T-helper 22 cell (primary cell): Measurements from ENCODE around the gene LRRC39.
"Not testable (repeated sequence)": the region's sequence is repeated elsewhere in the genome, so short reads cannot be mapped to it uniquely, and the experiment has no call there.

ENCODE experiments used
- DNase-seq: peaks from one replicate; pipeline ENCODE4 v3.0.0-alpha.2; 2020; ENCODE audit warnings: low read depth

LRRC39 gene

GRCh38 chr1:100178091-100178490, at the start of gene LRRC39:
TSS of gene LRRC39 (minus strand) at chr1:100178256. CDS start at chr1:100168516, 9,740 bp downstream.
- no peak for DNase-seq

- no peak for DNase-seq
Measured at GRCh38 chr1:100222428-100222827, 44.4 kb upstream of the LRRC39 start.

- no peak for DNase-seq
Measured at GRCh38 chr1:100219883-100220282, 41.8 kb upstream of the LRRC39 start.

GRCh38 chr1:100219457-100219856, 41.4 kb upstream of the LRRC39 start:
- DNase-seq: no peak

GRCh38 chr1:100217834-100218233, 39.8 kb upstream of the LRRC39 start:
- no peak for DNase-seq

- no peak for DNase-seq
Measured at GRCh38 chr1:100215101-100215500, 37.0 kb upstream of the LRRC39 start.

- no peak for DNase-seq
Measured at GRCh38 chr1:100213141-100213540, 35.1 kb upstream of the LRRC39 start.

- no peak for DNase-seq
Measured at GRCh38 chr1:100206301-100206700, 28.2 kb upstream of the LRRC39 start.

- DNase-seq: not testable (repeated sequence)
Measured at GRCh38 chr1:100205593-100205992, 27.5 kb upstream of the LRRC39 start.

- not testable (repeated sequence) for DNase-seq
Measured at GRCh38 chr1:100205103-100205502, 27.0 kb upstream of the LRRC39 start.

- not testable (repeated sequence) for DNase-seq
Measured at GRCh38 chr1:100202703-100203102, 24.6 kb upstream of the LRRC39 start.

GRCh38 chr1:100200060-100200459, 22.0 kb upstream of the LRRC39 start:
- not testable (repeated sequence) for DNase-seq

GRCh38 chr1:100198596-100198995, 20.5 kb upstream of the LRRC39 start:
- DNase-seq: no peak

- no peak for DNase-seq
Measured at GRCh38 chr1:100188617-100189016, 10.6 kb upstream of the LRRC39 start.

- DNase-seq: no peak
Measured at GRCh38 chr1:100187912-100188311, 9.9 kb upstream of the LRRC39 start.

- no peak for DNase-seq
Measured at GRCh38 chr1:100184536-100184935, 6.5 kb upstream of the LRRC39 start.

- no peak for DNase-seq
Measured at GRCh38 chr1:100183370-100183769, 5.3 kb upstream of the LRRC39 start.

GRCh38 chr1:100177295-100178041, 588 bp downstream of the LRRC39 start:
- DNase-seq: no peak

GRCh38 chr1:100168051-100168450, 10.0 kb downstream of the LRRC39 start:
- no peak for DNase-seq

GRCh38 chr1:100164702-100165101, 13.4 kb downstream of the LRRC39 start:
- DNase-seq: no peak

GRCh38 chr1:100164216-100164615, 13.8 kb downstream of the LRRC39 start:
- no peak for DNase-seq

- no peak for DNase-seq
Measured at GRCh38 chr1:100162881-100163280, 15.2 kb downstream of the LRRC39 start.

GRCh38 chr1:100152271-100152670, 25.8 kb downstream of the LRRC39 start:
- DNase-seq: no peak

- no peak for DNase-seq
Measured at GRCh38 chr1:100151679-100152078, 26.4 kb downstream of the LRRC39 start.
